GM23248 (cell line): ENCODE data around the gene OPN1LW. TPM values are rescaled to one million over a fixed set of nuclear protein-coding genes. Genes with fewer than 3 reads are reported as not detected.

ENCODE experiments used
- DNase-seq: peaks from one replicate; pipeline ENCODE4 v3.0.0-alpha.2; 2015
- H2AFZ ChIP-seq: fragments of 200-600 bp; sonication (generic); 2 replicates; pipeline ENCODE4 v1.6.1; 2016; ENCODE audit warnings: antibody characterized with exemption
- H3F3A ChIP-seq: fragments of 200-600 bp; sonication (generic); 2 replicates; pipeline ENCODE4 v1.6.1; 2016; ENCODE audit warnings: mild to moderate bottlenecking, antibody characterized with exemption, mixed run types; ENCODE audit not compliant: insufficient read depth
- H3K27ac ChIP-seq: fragments of 200-600 bp; sonication (generic); 2 replicates; pipeline ENCODE4 v1.5.1; 2016; ENCODE audit warnings: mild to moderate bottlenecking
- H3K27me3 ChIP-seq: fragments of 200-600 bp; sonication (generic); replicated peaks from 2 replicates; pipeline ENCODE4 v1.6.1; 2016; ENCODE audit warnings: mild to moderate bottlenecking; ENCODE audit not compliant: insufficient read depth
- H3K36me3 ChIP-seq: fragments of 200-600 bp; sonication (generic); 2 replicates; pipeline ENCODE4 v1.6.1; 2016; ENCODE audit warnings: low read depth, mild to moderate bottlenecking
- H3K4me1 ChIP-seq: fragments of 200-600 bp; sonication (generic); 2 replicates; pipeline ENCODE4 v1.6.1; 2016; ENCODE audit warnings: mild to moderate bottlenecking; ENCODE audit not compliant: insufficient read depth
- H3K4me2 ChIP-seq: fragments of 200-600 bp; sonication (generic); one replicate; pipeline ENCODE4 v1.6.1; 2016; ENCODE audit warnings: mild to moderate bottlenecking; ENCODE audit not compliant: unreplicated experiment
- H3K4me3 ChIP-seq: fragments of 200-600 bp; sonication (generic); 2 replicates; pipeline ENCODE4 v1.5.1; 2016; ENCODE audit warnings: mild to moderate bottlenecking
- H3K79me2 ChIP-seq: fragments of 200-600 bp; sonication (generic); 2 replicates; pipeline ENCODE4 v1.6.1; 2016; ENCODE audit warnings: mild to moderate bottlenecking; ENCODE audit not compliant: insufficient read depth
- H3K9ac ChIP-seq: fragments of 200-600 bp; sonication (generic); 2 replicates; pipeline ENCODE4 v1.6.1; 2016; ENCODE audit warnings: mild to moderate bottlenecking
- H3K9me2 ChIP-seq: fragments of 200-600 bp; sonication (generic); 2 replicates; pipeline ENCODE4 v1.6.1; 2016; ENCODE audit warnings: mixed run types, mild to moderate bottlenecking, moderate library complexity; ENCODE audit not compliant: insufficient read depth
- H3K9me3 ChIP-seq: fragments of 200-600 bp; sonication (generic); one replicate; pipeline ENCODE4 v1.6.1; 2017; ENCODE audit warnings: low read depth
- H4K20me1 ChIP-seq: fragments of 200-600 bp; sonication (generic); 2 replicates; pipeline ENCODE4 v1.6.0; 2016; ENCODE audit not compliant: insufficient read depth
- EZH2 ChIP-seq: fragments of 200-600 bp; sonication (generic); IDR thresholded peaks from 2 replicates; pipeline ENCODE4 v1.6.1; 2018; ENCODE audit warnings: antibody characterized with exemption, mild to moderate bottlenecking; ENCODE audit not compliant: insufficient read depth, poor library complexity, severe bottlenecking
- EZH2phosphoT487 ChIP-seq: fragments of 200-600 bp; sonication (generic); IDR thresholded peaks from 2 replicates; pipeline ENCODE4 v1.6.1; 2018; ENCODE audit warnings: antibody characterized with exemption, moderate library complexity, mild to moderate bottlenecking, low read depth; ENCODE audit not compliant: insufficient read depth
- WGBS, 2 experiments: methylation state at CpG; one replicate each; pipeline ENCODE4 v1.1.6; 2015 to 2017; ENCODE audit warnings: low lambda C conversion rate in 2 of 2, low coverage in 1 of 2; ENCODE audit errors: missing lambda C conversion rate in 2 of 2; 5-methylcytosine and 5-hydroxymethylcytosine counted together
- in situ Hi-C: fragments of 300-500 bp; cut with MboI; formaldehyde crosslinking; loops from 2 replicates; pipeline ENCODE4 v1.15.0; 2020
- polyA plus RNA-seq: library from polyadenylated mRNA; unstranded; fragments of >200 nt; fragmentation: Nextera tagmentation; extraction: Ambion mirVana; gene quantifications from 2 replicates; pipeline ENCODE4 v1.2.1, GENCODE V29; 2016
- total RNA-seq: library from RNA; depleted of rRNA; stranded (reverse); fragments of >200 nt; shearing (Covaris generic); gene quantifications from 2 replicates; pipeline ENCODE4 v1.2.3, GENCODE V29; 2014

Gene OPN1LW
- total and polyA plus RNA-seq, 2 experiments from 2014 or later, result not detected

- Histone ChIP-seq H3K27me3 (no peaks in the 10 kb centered on the region), H3K9me3 (no peaks in the 10 kb centered on the region), H4K20me1 (no peaks in the 10 kb centered on the region), H3K9me2 (no peaks in the 10 kb centered on the region), H3K9ac (no peak overlapping the region), H3K79me2 (no peaks in the 10 kb centered on the region), H3K4me3 (no peak overlapping the region), H3K36me3 (no peaks in the 10 kb centered on the region), H3K4me1 (no peaks in the 10 kb centered on the region), H3K4me2 (no peak overlapping the region), H3K27ac (no peak overlapping the region), H2AFZ (no peak overlapping the region), H3F3A (no peaks in the 10 kb centered on the region)
- in situ Hi-C loops, result no loop called here
- peak; percentile 26 for DNase-seq
- WGBS, 2 experiments, result 73 to 77% methylated on average over 7 of the region's 7 CpGs
- no peak for TF ChIP-seq EZH2phosphoT487
- TF ChIP-seq EZH2, result no peak
Measured at GRCh38 chrX:154135458-154136229, 8.4 kb upstream of the OPN1LW start.

GRCh38 chrX:154136627-154137161, 7.3 kb upstream of the OPN1LW start:
- Histone ChIP-seq H3K4me2 (peak overlapping the region; percentile 65), H3K9me3 (no peaks in the 10 kb centered on the region), H3K4me1 (no peaks in the 10 kb centered on the region), H3F3A (no peaks in the 10 kb centered on the region), H4K20me1 (no peaks in the 10 kb centered on the region), H3K9ac (peak overlapping the region; percentile 31; the same call in 1 of the 2 replicates), H3K36me3 (no peaks in the 10 kb centered on the region), H3K27me3 (no peaks in the 10 kb centered on the region), H3K4me3 (peak overlapping the region; percentile 70), H3K27ac (no peak overlapping the region), H2AFZ (peak overlapping the region; percentile 88), H3K9me2 (no peaks in the 10 kb centered on the region), H3K79me2 (no peaks in the 10 kb centered on the region)
- TF ChIP-seq EZH2phosphoT487 (no peak), EZH2 (no peak)
- DNase-seq, result peak; percentile 73
- 6 to 7% methylated on average over 22 to 25 of the region's 44 CpGs for WGBS, 2 experiments
- in situ Hi-C loops, result no loop called here

GRCh38 chrX:154138857-154139256, 5.2 kb upstream of the OPN1LW start:
- Histone ChIP-seq H3K4me2 (no peak overlapping the region), H3K9me2 (no peaks in the 10 kb centered on the region)

GRCh38 chrX:154140206-154140605, 3.8 kb upstream of the OPN1LW start:
- DNase-seq, result no peak
- Histone ChIP-seq H3K4me3 (no peak overlapping the region), H3F3A (no peaks in the 10 kb centered on the region), H3K36me3 (no peaks in the 10 kb centered on the region), H3K9ac (no peak overlapping the region), H3K27me3 (no peaks in the 10 kb centered on the region), H3K9me3 (no peaks in the 10 kb centered on the region), H3K27ac (no peak overlapping the region), H4K20me1 (no peaks in the 10 kb centered on the region), H3K4me1 (no peaks in the 10 kb centered on the region), H3K79me2 (no peaks in the 10 kb centered on the region), H3K4me2 (no peak overlapping the region), H3K9me2 (no peaks in the 10 kb centered on the region), H2AFZ (no peak overlapping the region)
- in situ Hi-C loops, result no loop called here
- 71 to 75% methylated on average over 5 to 12 of the region's 12 CpGs for WGBS, 2 experiments
- no peak for TF ChIP-seq EZH2phosphoT487
- no peak for TF ChIP-seq EZH2

More at GRCh38 chrX:154138857-154139256, 5.2 kb upstream of the OPN1LW start:
- no peaks in the 10 kb centered on the region for H3K27me3 ChIP-seq
- no peaks in the 10 kb centered on the region for H3F3A ChIP-seq
- DNase-seq, result no peak
- in situ Hi-C loops, result no loop called here
- 78 to 90% methylated on average over 5 to 10 of the region's 10 CpGs for WGBS, 2 experiments
- H3K79me2 ChIP-seq, result no peaks in the 10 kb centered on the region
- H3K36me3 ChIP-seq, result no peaks in the 10 kb centered on the region
- H3K9ac ChIP-seq, result no peak overlapping the region
- H2AFZ ChIP-seq, result no peak overlapping the region
- no peaks in the 10 kb centered on the region for H4K20me1 ChIP-seq
- no peaks in the 10 kb centered on the region for H3K4me1 ChIP-seq
- no peak overlapping the region for H3K27ac ChIP-seq
- no peak overlapping the region for H3K4me3 ChIP-seq
- no peaks in the 10 kb centered on the region for H3K9me3 ChIP-seq
- no peak for TF ChIP-seq EZH2phosphoT487
- TF ChIP-seq EZH2, result no peak
